ENCODE data around the gene KCNRG.
"Not testable (repeated sequence)": the region's sequence is repeated elsewhere in the genome, so short reads cannot be mapped to it uniquely, and the experiment has no call there.

Gene KCNRG

DNA sequence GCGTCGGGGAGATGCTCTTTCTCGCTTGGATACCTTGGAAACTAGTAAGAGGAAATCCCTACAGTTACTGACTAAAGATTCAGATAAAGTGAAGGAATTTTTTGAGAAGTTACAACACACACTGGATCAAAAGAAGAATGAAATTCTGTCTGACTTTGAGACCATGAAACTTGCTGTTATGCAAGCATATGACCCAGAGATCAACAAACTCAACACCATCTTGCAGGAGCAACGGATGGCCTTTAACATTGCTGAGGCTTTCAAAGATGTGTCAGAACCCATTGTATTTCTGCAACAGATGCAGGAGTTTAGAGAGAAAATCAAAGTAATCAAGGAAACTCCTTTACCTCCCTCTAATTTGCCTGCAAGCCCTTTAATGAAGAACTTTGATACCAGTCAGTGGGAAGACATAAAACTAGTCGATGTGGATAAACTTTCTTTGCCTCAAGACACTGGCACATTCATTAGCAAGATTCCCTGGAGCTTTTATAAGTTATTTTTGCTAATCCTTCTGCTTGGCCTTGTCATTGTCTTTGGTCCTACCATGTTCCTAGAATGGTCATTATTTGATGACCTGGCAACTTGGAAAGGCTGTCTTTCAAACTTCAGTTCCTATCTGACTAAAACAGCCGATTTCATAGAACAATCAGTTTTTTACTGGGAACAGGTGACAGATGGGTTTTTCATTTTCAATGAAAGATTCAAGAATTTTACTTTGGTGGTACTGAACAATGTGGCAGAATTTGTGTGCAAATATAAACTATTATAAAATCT lies 2.7 kb upstream of the KCNRG start:
- no peak for DNase-seq

DNA sequence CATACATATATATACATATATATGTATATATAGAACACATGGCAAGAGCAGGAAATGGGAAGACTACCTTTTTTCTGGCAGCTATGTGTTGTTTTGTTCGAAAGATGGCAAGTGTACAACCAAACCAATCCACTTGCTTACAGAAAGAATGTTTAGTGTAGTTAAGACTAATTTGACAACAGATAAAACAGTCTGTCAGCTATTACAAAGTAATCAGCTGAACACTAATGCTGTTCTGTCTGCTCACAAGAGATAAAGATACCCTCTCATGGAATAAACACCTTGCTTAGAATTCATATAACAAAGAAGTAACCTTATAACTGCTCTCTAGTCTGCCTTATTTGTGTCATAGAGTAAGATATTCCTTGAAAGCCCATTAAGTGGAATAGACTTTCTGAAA lies 858 bp upstream of the KCNRG start:
- DNase-seq = no peak

DNA sequence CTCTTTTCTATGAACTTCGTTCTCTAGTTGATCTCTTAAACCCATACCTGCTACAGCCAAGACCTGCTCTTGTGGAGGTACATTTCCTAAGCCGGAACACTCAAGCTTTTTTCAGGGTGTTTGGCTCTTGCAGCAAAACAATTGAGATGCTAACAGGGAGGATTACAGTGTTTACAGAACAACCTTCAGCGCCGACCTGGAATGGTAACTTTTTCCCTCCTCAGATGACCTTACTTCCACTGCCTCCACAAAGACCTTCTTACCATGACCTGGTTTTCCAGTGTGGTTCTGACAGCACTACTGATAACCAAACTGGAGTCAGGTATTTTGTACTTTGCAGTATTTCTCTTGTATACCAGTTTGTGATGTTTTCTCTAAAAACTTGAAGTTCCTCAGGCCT lies 506 bp downstream of the KCNRG start:
- DNase-seq = no peak

DNA sequence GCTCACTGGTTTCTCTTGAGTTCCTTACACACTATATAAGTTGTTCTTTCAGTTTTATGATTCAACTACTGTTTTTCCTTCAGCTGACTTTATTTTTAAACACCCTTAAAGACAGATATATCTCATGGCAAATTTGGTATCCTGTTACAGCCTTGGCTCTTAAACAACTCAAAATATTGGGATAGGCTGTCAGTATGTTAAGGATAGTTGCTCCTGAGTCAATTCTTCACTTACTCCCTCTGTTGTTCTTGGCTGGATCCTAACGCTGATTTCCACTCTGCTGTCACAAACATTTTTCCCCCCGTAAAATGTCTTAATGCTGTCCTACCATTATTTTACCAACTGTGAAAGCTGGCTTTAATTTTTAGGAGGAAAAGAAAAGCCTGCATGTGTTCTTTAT lies 1.2 kb downstream of the KCNRG start:
- DNase-seq = no peak

DNA sequence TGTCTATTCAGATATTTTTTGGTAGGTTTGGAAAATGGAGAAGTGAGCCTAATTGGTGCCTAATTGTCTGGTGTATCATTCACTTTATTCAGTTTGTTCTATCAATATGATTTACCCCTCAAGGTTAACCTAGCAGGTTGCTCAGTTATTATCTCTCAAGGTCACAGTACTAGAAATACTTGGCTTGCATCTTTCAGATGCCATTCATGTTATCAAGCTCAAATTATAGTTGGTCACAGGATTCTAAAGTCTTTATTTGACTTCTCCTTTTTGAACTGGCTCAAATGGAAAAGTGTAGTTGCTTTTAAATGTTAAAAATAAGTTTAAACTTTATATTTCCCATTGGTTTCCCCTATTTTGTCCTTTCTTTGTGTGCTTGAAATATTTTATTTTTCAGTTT lies 2.6 kb downstream of the KCNRG start:
- no peak for DNase-seq

DNA sequence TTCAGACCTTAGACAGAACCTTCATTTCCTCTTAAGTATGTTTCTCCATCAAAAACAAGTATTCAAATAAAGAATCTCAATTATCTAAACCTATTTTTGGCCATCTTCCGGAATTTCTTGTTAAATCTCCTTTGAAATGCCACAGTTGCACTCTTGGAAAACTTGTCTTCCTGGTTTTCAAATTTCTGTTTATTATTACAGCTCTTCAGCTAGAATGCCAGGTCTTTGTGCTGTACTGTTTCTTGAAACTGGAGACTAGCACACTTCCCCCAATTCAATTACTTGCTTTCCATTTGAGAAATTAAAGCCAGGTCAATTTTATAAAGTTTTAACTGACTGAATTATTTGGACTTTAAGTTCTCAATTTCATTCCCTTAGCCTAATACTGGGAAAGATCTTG lies 10.2 kb downstream of the KCNRG start:
- no peak for DNase-seq

DNA sequence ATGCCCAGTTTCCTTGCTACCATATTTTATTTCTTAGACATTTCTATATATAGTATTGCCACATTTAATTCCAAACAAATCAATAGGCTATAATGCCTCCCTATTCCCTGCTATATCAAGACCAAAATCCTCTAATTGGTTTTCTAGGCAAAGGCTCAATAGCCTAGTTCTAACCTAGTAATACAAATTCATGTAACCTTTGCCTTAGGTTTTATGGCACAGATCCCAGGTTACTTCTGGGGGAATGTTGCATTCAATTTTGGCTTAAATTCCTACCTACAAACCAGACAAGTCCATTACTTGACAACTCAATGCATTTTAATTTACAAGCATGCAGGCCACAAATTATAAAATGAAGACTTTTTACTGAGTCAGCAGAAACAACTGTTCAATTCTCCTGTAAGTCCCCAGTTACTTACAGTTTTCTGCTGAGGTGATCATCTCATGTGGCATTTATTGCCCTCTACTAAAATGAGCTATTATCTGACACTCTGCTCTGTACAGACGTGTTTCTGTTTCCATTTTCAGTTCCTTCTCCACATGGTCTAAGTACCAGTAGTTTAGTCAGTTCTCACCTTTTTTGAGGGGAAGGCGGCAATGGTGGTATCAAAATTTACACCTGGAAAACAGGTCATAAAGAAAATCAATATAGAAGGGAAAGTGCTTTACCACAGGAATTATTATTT lies 11.7 kb downstream of the KCNRG start:
- DNase-seq = no peak

DNA sequence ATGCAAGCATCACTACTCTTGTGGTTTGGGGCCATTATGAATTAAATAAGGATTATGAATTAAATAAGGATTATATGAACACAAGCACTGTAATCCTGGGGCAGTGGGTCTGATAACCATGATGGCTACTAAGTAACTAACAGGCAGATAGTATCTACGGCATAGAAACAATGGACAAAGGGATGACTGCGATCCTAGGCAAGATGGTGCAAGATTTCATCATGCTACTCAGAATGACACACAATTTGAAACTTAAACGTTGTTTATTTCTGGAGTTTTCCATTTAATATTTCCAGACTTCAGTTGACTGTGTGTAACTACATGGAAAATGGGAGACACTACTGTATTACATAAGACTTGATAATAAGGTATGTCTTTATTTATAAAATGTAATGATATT lies 15.1 kb downstream of the KCNRG start:
- DNase-seq = no peak

DNA sequence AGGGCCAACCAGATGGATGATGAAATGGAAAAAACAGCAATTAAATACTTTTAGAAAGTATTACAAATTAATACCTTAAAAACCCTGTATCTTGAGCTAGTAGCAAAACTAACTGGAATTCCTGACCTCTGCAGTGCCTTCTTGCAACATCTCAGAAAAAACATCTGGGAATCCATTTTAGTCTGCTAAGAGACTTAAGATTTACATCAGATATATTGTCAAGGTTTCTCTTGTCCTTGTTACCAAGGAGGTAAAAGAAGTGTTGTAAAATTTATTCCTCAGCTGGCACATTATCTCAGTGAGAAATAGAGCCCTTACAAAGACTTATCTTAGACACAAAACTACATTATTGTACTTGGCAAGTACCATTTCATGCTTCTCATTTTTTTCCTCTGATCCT lies 18.5 kb downstream of the KCNRG start:
- no peak for DNase-seq

DNA sequence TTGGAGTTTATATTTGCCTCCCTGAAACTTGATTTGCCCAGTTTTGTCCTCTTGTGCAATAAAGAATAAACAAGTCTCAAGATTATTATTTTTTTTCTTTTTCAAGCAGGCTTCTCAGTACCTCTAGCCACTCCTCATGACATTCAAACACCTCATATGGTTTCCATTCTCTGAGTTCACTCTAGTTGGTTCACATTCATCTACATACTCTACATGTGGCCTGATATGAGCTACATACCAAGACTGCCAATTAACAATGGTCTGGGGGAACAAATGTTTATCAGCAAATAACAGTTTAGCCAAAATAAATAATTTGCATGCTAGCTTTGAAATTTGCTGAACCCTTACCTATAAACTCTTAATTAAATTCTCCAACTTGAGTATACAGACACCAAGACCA lies 22.5 kb downstream of the KCNRG start:
- no peak for DNase-seq

DNA sequence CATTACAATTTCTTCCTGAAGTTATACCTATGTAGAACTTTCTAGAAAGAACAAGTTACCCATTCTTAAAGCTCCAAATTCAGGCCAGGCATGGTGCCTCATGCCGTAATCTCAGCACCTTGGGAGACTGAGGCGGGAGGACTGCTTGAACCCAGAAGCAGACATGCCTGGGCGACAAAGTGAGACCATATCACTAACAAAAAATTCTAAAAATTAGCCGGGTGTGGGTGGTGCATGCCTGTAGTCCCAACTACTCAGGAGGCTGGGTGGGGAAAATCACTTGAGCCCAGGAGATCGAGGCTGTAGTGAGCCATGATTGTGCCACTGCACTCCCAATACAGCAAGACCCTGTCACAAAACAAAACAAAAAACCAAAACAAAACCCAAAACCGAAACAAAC lies 23.0 kb downstream of the KCNRG start:
- no peak for DNase-seq

DNA sequence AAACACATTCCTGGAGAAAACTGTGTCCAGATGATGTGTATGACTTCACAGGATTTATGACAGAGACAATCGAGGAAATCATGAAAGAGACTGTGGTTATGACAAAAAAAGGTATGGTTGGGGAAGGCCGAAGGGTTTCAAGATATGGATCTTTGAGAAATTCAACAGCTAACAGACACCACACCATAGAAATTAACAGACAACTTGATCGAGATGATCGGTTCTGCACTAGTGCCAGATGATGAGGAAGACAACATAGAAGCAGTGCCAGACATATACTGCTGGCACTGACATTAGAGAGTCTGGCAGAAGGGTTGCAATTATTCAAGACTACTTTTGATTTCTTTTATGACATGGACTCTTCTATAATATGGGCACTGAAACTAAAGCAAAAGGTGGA lies 37.2 kb downstream of the KCNRG start:
- no peak for DNase-seq

DNA sequence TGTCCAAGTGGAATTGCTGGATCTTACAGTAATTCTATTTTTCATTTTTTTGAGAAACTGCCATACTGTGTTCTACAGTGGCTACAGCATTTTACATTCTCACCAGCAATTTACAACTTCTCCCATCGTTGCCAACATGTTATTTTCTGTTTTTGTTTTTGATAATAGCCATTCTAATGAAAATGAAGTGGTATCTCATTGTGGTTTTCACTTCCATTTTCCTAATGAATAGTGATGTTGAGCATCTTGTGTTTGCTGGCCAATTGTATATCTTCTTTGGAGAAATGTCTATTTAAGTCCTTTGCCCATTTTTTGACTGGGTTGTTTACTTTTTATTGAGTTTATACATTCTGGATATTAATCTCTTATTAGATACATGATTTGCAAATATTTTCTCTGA lies 38.6 kb downstream of the KCNRG start:
- DNase-seq = no peak

DNA sequence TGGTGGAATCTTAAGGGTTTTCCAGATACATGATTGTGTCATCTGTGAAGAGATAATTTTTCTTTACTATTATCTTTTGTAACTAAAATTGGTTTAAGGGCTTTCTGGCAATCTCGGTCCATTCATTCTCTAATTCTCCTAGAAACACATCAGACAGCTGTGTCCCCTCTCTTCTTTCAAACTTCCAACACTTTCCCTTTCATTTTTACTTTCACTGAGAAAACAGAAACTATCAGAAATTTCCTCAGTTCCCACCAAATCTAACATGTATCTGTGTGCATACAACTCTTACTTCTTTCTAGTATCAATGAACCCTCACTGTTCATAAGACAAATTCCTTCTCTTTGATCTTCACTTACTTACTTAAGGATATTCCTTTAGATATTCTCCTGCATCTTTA lies 40.2 kb downstream of the KCNRG start:
- DNase-seq = no peak

DNA sequence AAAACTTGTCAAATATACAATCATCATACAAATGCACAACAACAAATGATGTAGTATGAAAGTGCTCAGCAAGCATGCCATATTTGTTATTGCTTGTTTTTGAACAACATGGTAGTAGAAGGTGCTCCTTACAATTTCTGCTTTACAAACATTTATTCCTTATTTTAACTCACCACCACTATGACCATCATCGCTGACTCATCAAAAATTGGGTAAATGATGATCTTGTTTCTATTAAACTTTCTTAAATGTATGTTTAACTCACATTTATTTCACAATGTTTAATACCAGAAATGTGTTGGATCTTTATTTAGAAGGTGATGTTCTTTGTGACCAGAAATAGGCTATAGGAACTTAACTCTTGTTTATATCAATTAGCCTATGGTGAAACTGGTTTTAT lies 45.5 kb downstream of the KCNRG start:
- no peak for DNase-seq

DNA sequence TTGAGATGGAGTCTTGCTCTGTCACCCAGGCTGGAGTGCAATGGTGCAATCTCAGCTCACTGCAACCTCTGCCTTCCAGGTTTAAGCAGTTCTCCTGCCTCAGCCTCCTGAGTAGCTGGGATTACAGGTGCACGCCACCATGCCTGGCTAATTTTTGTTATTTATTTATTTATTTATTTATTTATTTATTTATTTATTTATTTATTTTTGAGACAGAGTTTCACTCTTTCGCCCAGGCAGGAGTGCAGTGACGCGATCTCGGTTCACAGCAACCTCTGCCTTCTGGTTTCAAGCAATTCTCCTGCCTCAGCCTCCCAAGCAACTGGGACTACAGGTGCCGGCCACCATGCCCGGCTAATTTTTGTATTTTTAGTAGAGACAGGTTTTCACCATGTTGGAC lies 47.1 kb downstream of the KCNRG start:
- DNase-seq = not testable (repeated sequence)

DNA sequence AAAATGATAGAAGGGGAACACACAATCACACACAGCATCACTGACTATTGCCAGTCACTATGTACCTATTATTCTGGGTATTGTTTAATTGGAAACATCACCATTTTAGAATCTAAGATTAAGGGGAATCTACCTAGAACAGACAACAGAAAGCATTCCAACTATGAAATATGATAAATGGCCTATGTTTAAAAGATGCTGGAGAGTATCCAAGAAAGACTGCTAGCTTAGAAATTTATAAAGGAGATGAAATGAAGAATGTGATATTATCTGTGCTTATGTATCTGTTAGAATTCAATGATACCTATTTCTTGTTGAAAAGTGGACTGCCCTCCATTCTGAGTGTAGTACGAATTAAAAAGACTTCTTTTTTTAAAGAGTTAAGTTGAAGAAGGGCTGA lies 50.5 kb downstream of the KCNRG start:
- no peak for DNase-seq

DNA sequence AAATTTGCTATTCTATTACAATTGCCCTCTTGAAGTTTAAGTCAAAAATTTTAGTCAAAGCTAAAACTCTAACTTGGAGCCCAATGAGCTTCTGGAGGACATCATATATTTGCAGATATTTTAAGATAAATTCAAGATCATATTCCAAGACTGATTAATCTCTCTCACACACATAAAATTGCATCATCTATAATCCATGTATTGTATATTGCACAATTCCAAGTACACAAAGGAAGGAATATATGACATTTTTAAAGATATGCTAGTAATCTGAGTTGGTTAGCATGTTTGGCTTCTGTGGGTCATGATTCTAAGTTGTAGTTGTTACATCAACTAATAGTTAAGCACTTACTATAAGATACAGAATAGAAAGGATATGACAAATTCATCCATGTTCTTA lies 53.3 kb downstream of the KCNRG start:
- no peak for DNase-seq

DNA sequence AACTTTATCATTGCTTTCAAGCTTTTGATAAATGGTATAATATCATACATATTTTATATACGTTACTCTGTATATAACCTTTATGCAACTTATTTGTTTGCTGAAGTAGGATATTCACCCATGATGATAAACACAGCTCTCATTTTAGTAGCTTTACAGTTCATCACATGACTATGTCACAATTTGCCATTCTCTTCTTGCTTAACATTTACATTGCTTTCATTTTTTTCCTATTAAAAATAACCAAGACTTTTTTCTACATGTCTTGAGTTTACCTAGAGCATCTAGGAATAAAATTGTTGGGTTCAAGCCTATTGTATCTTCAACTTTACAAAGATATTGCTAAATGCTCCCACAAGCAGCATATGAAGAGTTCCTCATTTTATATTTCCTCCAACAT lies 54.0 kb downstream of the KCNRG start:
- DNase-seq = no peak

DNA sequence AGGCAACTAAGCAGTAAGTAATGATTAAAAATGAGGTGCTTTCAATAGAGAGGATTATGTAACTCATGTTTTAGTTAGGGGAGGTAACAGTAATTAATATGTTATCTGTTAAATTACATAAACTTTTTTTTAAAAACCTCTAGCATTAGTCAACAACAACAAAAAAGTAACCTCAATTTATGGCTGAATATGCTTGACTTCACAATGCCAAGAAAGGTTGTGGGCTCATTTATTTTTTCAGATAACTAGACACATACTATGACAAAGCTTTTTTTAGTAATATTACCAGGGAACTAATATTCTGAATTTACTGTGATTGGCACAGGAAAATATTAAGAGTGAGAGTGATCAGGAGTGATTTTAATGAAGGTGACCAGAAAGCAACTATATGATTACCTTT lies 54.9 kb downstream of the KCNRG start:
- DNase-seq = no peak

All from activated CD4-positive, alpha-beta T cell treated with anti-CD3 and anti-CD28 coated beads for 1 hour (primary cell).